ENCODE data around the gene PDZD7.
"Not testable (repeated sequence)": the region's sequence is repeated elsewhere in the genome, so short reads cannot be mapped to it uniquely, and the experiment has no call there.

PDZD7 gene

DNA sequence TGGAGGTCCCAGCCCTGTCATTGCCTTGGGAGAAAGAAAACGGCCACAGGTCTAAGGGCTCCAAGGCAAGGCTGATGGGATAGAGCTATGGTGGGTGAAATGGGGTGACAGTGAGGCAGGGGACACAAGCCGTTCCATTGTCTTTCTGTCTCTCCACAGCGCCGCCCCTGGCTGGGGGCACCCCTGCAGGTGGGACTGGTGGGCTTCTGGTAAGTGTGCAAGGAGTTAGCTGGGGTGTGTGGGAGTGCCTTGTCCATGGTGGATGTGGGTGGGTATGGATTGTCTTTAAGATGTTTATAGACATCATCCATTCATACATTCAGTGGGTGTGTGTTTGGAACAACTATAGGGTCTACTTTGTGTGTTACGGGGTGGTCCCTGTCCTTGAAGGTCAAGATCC lies 7.6 kb upstream of the PDZD7 start:
- DNase-seq = no peak

GRCh38 chr10:101036726-101037125 lies 5.8 kb upstream of the PDZD7 start:
- no peak for DNase-seq

GRCh38 chr10:101035916-101036702 lies 5.2 kb upstream of the PDZD7 start:
- no peak for DNase-seq

GRCh38 chr10:101035314-101035713 lies 4.4 kb upstream of the PDZD7 start:
- no peak for DNase-seq

DNA sequence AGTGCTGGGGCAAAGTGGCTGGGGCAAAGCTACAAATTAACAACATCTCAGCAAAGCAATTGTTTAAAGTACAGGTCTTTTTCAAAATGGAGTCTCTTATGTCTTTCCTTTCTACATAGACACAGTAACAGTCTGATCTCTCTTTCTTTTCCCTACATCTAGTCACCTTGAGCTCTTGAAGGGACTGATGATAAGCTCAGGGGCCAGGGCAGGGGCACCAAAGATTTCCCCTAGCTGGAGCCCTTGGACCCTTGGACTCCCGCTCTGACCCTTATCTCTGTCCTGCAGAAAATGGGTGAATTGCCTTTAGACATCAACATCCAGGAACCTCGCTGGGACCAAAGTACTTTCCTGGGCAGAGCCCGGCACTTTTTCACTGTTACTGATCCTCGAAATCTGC lies 3.5 kb upstream of the PDZD7 start:
- DNase-seq = not testable (repeated sequence)

GRCh38 chr10:101033276-101033675 lies 2.3 kb upstream of the PDZD7 start:
- DNase-seq = no peak

DNA sequence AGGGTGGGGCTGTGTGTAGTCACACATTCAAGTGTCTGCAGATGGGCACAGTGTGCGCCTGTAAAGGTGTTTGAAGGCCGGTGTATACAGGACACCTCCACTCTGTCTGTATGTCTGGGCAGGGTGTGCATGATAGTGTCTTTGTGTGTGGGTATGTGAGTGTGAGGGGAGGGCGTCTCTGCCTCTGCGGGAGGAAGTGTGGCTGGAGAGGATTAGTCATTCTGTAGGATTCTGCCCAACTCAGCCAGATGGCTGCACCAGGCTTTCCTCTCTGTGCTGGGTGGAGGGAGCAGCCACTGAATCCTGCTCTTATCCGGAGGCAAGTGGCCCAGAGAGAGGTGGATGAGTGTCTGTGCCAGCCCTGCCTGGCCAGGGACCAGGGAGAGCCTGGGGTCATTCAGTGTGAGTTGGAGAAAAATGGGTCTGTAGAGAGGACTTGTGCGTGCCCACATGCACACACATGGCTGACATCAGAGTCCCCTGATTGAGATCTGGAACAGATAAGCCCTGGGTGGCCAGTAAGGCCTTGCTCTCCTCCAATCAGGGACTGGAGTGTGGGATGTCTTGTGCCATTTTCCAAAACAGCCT lies 1.8 kb upstream of the PDZD7 start:
- DNase-seq = no peak

DNA sequence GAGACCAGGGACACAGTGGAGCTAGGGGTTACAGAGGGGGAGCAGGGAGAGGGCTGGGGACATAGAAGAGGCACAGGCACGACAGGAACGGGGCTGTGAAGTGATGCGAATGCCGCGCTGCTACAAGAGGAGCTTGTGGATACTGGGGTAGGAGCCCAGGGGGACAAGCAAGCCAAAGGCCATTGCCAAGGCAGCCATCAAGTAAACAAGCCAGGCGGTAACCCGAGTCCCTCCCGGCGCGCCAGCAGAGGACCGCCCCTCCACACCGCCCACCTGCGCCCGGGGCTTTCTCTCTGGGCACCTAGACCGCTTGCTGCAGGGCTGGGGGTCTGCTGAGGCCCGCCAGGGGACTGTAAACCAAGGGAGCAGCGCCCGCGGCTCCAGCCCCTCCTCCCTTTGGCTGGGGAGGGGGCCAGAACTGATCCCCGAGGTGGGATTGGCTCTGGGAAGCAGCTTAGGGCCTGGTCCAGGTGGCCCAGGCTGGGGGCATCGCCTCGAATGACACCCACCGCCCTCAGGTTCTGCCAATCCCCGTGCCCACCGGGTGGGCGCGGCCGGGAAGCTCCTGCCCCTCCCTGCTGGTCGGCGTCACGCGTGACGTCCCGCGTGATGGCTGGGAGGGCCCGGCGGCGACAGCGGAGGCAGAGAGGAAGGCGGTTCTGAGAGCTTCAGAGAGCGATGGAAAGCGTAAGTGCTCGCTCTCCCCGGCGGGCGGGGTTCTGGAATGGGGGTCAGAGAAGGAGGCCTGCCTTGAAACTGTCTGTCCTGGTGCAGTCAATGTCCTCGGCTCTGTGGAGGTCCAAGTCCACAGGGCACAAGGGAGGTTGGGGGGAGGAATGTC lies 1.1 kb upstream of the PDZD7 start:
- DNase-seq = no peak

DNA sequence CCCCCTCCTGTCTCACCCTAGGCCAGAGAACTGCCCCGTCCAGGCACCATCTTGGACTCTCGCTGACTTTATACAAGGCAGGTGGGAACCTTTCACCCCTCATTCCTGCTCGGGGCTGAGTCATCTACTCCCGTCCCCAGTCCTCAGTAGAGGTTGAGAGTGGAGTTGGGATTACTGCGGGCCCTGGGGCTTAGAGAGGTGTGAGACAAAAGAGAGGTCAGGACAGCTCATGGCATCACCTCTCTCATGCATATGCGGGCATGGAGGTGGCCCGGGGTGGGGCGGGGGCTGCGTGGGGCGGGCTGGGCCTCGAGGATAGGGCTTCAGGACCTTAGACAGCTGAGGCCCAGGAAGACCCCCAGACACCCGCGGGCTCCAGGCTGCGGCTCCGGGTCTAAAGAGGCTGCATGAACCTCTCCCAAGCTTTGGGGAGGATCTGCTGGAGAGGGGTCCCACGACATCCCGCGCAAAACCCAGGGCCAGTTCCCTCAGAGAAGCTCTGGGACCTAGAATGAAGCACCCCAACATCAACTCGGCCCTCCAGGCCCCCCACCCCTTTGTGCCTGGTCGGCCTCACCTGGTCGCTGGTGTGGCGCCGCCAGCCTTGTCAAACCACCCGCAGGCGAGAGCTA lies 317 bp downstream of the PDZD7 start:
- DNase-seq = no peak

GRCh38 chr10:101029520-101030295 lies 1.2 kb downstream of the PDZD7 start:
- peak; percentile 27 for DNase-seq

- no peak for DNase-seq
These were observed 2.2 kb downstream of the PDZD7 start for GRCh38 chr10:101028446-101029337.

DNA sequence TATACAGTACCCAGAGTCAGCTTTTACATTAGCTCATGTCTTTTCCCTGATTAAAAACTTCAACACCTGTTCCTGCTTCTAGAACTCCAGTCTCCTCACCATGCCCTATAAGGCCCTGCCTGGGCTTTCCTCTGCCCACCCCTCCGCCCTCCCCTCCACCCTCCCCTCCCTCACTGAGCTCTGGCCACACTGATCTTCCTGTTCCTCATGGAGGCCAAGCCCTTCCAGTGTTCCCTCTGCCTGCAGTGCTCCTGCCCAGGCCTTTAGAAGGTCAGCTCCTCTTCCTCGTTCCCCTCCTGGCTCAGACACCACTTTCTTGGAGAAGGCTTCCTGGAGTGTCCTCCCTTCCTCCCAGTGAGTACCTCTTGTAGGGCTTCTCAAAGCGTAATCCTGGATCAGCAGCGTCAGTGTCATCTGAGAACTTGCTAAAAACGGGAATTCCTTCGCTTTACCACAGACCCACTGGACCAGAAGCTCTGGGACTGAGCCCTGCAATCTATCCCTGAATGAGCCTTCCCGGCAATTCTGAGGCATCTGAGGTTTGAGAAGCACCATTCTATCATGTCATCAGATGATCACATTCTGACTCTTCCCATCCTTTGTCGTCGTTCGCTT lies 3.7 kb downstream of the PDZD7 start:
- DNase-seq = no peak

GRCh38 chr10:101022967-101023705 lies 7.8 kb downstream of the PDZD7 start:
- no peak for DNase-seq

- DNase-seq = no peak
These were observed 9.2 kb downstream of the PDZD7 start for GRCh38 chr10:101021692-101022251.

- DNase-seq = no peak
These were observed 9.7 kb downstream of the PDZD7 start for GRCh38 chr10:101021239-101021638.

DNA sequence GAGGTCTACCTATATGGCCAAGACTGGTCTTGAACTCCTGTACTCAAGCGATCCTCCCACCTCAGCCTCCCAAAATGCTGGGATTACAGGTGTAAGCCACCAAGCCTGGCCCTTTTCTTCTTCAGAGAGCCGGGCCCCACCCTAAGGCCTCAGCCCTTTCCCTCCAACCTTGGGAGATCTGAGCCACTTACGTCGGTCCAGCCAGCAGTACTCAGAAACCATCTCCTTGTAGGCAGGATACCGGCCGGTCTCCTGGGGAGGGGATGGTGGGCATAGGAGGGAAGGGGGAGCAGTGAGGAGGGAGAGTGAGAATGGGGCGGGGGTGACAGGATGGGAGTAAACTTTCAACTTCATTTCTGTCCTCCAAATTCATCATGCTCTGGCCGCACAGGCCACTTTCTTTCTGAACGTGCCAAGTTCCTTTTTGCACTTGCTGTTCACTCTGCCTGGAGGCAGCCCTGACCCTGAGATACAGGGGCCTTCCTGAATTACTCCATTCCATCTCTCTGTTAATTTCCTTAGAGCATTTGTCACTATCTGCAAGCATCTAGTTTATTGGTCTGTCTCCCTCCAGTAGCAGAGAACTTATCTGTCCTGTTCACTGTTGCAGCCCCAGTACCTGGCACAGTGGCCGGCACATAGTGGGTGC lies 10.4 kb downstream of the PDZD7 start:
- DNase-seq = no peak

DNA sequence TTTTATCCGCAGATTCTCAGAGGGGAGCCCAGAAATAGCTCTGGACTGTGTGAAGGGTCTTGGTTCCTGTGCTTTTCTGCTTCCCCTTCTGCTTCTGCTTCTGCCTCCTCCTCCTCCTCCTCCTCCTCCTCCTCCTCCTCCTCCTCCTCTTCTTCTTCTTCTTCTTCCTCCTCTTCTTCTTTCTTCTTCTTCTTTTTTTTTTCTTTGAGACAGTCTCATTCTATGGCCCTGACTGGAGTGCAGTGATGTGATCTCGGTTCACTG lies 11.6 kb downstream of the PDZD7 start:
- DNase-seq = no peak

DNA sequence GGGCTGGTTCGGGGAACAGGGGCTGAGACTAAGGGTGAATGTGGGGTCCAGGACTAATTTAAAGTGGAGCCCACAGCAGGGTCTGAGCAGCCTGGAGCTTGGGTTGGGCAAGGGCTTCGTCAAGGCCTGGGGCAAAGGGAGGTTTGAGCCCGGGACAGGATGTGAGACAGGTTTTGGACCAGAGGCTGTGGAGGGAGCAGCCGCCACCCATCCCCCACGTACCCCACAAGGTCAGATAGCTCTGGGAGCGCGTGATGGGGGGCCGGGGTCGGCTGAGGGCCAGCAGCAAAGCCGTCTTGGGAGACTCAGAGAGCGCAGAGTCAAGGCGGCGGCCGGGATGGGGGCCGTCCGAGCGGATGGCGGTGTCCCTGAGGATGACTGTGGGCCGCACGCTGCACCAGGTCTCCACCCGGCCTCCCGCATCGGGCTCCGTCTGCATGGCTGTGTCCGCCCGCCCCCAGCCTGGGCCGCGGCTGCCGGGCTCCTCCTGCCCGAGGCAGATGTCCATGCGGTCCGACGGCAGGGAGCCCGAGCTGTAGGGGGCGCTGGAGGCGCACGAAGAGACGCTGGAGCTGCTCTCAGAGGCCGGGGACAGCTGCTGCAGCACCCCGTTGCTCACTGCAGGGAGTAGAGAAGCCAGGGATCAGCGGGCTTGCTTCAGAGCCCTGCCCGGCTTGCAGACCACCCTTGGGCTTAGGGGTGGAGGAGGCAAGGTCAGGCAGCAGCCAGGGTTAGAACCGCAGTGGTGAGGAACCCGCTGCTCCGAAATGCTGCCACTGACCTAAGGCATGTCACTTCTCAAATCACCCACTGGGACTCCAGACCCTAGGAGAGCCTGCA lies 12.1 kb downstream of the PDZD7 start:
- DNase-seq = peak; percentile 33

- no peak for DNase-seq
These were observed 12.8 kb downstream of the PDZD7 start for GRCh38 chr10:101018118-101018599.

Measured in NCI-H2107 (cell line).